RWPE1 (cell line): Measurements from ENCODE around the gene FRMD4A.
A peak's percentile ranks its signal among the peaks of the same experiment; 100 is the strongest.
"Not testable (repeated sequence)": the region's sequence is repeated elsewhere in the genome, so short reads cannot be mapped to it uniquely, and the experiment has no call there.

Experiments
- CTCF ChIA-PET: fragments of 350-600 bp; sonication (Branson Sonifier 250); formaldehyde crosslinking; extraction: SDS; loops from one replicate; lab custom pipeline; 2021; lab: Yijun Ruan, JAX
- POLR2A ChIA-PET: fragments of 400-600 bp; formaldehyde crosslinking; extraction: SDS; loops from one replicate; lab custom pipeline; 2020; ENCODE audit warnings: antibody characterized with exemption; ENCODE audit not compliant: low non-redundant PET; lab: Yijun Ruan, JAX
- DNase-seq: peaks from one replicate; pipeline ENCODE4 v3.0.0; 2012; ENCODE audit warnings: low spot score
- H3K27ac ChIP-seq: fragments of 450-650 bp; 2 replicates; pipeline ENCODE4 v1.5.1; 2017
- TF ChIP-seq, protein P1 (sequence below): fragments of 450-650 bp; conservative IDR thresholded peaks from 2 replicates; pipeline ENCODE4 v1.5.1; 2017; ENCODE audit warnings: low read depth, mild to moderate bottlenecking

FRMD4A gene

DNA sequence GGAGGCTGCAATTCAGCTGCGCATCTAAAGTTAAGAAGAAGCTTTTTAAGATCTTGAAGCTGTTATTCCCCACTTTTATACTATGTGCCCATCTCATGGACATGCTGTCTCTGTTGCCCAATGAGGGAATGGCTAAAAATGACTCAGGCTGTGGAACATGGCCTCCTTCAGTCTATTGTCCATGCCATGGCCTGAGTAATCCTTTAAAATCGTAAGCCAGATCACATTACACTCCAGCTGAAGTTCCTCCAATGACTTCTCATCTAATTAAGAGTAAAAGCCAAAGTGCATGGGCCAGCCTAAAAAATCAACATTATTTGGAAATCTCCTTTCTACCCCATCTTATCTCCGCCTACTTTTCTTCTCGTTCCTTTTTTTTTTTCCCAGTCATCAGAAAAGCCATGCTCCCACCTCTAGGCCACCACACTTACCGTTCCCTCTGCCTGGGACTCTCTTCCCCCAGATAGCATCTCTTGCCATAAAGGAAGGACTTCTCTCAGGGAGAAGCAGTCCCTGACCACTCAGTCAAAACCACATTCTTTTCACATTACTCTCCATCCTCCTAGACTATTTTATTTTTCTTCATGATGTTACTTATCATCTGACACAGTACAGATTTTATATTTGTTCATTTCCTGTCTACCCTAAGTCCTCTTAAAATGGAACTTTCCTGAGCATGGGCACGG, 406.5 kb downstream of the FRMD4A start:
- ChIA-PET POLR2A (no interaction called here), CTCF (no interaction called here)
- DNase-seq = peak; percentile 21
- TF ChIP-seq, protein P1, sequence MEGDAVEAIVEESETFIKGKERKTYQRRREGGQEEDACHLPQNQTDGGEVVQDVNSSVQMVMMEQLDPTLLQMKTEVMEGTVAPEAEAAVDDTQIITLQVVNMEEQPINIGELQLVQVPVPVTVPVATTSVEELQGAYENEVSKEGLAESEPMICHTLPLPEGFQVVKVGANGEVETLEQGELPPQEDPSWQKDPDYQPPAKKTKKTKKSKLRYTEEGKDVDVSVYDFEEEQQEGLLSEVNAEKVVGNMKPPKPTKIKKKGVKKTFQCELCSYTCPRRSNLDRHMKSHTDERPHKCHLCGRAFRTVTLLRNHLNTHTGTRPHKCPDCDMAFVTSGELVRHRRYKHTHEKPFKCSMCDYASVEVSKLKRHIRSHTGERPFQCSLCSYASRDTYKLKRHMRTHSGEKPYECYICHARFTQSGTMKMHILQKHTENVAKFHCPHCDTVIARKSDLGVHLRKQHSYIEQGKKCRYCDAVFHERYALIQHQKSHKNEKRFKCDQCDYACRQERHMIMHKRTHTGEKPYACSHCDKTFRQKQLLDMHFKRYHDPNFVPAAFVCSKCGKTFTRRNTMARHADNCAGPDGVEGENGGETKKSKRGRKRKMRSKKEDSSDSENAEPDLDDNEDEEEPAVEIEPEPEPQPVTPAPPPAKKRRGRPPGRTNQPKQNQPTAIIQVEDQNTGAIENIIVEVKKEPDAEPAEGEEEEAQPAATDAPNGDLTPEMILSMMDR = no peak
- no peak overlapping the region for H3K27ac ChIP-seq

GRCh38 chr10:13922586-13922985, 408.1 kb downstream of the FRMD4A start:
- CTCF ChIA-PET = interaction anchor here (0.6 kb wide), 1 partner anchor 119 kb away, joined by 3 read pairs; no protein-coding TSS in a partner anchor
- TF ChIP-seq, protein P1 = no peak
- no peak for DNase-seq
- POLR2A ChIA-PET = no interaction called here
- H3K27ac ChIP-seq = no peak overlapping the region

- CTCF ChIA-PET = no interaction called here
- H3K27ac ChIP-seq = no peak overlapping the region
- TF ChIP-seq, protein P1 = no peak
- POLR2A ChIA-PET = no interaction called here
- no peak for DNase-seq
Observed at GRCh38 chr10:13921941-13922340, 408.8 kb downstream of the FRMD4A start.

DNA sequence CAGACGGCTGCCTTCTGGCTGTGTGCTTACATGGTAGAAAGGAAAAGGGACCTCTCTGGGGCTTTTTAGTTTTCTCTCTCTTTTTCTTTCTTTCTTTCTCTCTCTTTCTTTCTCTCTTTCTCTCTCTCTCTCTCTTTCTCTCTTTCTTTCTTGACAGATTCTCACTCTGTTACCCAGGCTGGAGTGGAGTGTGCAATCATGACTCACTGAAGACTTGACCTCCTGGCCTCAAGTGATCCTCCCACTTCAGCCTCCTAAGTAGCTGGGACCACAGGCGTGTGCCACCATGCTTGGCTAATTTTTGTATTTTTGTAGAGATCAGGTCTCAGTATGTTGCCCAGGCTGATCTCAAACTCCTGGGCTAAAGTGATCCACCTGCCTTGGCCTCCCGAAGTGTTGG, 409.6 kb downstream of the FRMD4A start:
- DNase-seq, POLR2A ChIA-PET, CTCF ChIA-PET, H3K27ac ChIP-seq: not testable (repeated sequence)

DNA sequence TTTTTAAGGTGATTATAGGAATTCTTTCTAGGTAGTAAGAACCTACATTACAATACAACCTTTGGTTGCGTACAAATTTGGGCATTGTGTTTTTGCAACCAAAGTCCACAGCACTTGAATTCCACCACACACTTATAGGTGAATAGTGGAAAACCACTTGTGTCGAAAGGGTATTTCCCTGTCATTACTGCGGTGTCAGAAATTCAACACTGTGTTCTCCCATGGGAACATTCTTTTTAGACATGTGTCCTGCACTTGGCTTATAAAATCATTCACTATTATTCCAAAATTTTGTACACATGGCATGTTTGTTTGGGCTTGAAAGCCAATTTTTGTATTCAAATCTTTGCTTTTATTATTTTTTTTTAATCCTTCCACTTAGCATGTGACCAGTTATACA, 410.3 kb downstream of the FRMD4A start:
- no peak for DNase-seq
- TF ChIP-seq, protein P1 = no peak
- ChIA-PET CTCF (no interaction called here), POLR2A (no interaction called here)
- no peak overlapping the region for H3K27ac ChIP-seq

DNA sequence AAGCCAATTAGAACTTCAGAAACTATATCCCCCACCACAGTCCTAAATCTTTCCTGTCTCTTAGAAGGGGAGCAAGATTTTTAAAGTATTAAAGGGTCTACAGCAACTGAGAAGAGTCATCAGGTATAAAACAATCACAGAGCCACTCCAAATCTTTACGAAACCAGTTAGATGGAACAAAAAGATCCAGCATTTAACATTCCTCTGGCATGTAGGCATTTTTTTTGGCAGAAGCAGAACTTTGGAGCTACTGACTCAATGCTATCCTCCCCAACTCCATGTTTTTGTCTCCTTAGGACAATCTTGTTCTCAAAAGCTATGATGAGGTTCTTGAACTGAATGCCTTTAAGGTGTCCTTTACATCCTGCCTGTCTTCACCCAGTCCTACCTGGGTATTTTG, 410.7 kb downstream of the FRMD4A start:
- TF ChIP-seq, protein P1 = no peak
- DNase-seq = no peak
- ChIA-PET POLR2A (interaction anchor here (0.6 kb wide), 1 partner anchor 17 kb away, joined by 3 read pairs; no protein-coding TSS in a partner anchor), CTCF (no interaction called here)
- H3K27ac ChIP-seq = no peak overlapping the region

GRCh38 chr10:13917791-13918190, 412.9 kb downstream of the FRMD4A start:
- TF ChIP-seq, protein P1 = no peak
- ChIA-PET POLR2A (no interaction called here), CTCF (interaction anchor here (0.6 kb wide), 1 partner anchor 517 kb away, joined by 5 read pairs; no protein-coding TSS in a partner anchor)
- H3K27ac ChIP-seq = no peak overlapping the region
- no peak for DNase-seq
